ENCODE results near the gene YPEL1. TPM values are rescaled to one million over a fixed set of nuclear protein-coding genes. Genes with fewer than 3 reads are reported as not detected.

The YPEL1 gene
- total RNA-seq, 1 donor from 2014 or later = 19.5 TPM

DNA sequence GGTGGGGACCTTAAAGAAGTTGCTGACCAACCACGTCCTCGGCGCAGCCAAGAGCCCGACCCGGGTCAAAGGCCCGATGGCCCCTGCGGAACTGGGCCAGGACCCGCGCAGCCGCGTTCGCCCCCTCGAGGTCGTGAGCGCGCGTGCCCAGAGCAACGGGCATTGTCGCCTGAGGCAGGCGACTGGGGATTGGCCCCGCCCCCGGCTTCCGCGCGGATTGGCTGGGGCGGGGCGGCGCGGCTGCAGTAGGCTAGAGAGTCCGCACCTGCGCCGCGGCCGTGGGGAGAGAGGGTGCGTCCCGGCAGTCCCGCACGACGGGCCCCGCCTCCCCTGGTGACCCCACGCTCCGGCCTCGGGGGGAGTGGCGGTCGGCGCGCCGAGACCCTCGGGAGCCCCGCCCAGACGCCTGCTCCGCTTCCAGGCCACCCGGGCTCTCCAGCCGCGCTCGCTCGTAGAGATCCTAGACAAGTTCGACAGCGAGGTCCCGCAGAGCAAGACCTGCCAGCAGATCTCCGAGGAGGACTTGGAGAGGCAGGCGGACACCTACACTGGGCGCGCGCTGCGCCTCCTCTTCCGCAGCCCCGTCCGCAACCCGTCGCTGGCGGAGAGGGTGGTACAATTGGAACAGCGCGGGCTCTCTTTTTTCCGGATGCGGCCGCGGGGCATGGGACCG lies 78.1 kb downstream of the YPEL1 start:
- peaks cover 18% of the 10 kb centered on the region for H3K4me1 Mint-ChIP-seq
- peaks cover 6% of the 10 kb centered on the region for H3K9me3 Mint-ChIP-seq
- peak overlapping the region; percentile 91 for H3K4me3 Mint-ChIP-seq
- H3K27ac Mint-ChIP-seq (ENCODE audit: unreplicated experiment) = no peak overlapping the region
- H3K36me3 Mint-ChIP-seq (ENCODE audit: low read depth) = peaks cover 12% of the 10 kb centered on the region
- H3K27me3 Mint-ChIP-seq (ENCODE audit: low read depth) = peaks cover 29% of the 10 kb centered on the region
- TF ChIP-seq, protein P1, sequence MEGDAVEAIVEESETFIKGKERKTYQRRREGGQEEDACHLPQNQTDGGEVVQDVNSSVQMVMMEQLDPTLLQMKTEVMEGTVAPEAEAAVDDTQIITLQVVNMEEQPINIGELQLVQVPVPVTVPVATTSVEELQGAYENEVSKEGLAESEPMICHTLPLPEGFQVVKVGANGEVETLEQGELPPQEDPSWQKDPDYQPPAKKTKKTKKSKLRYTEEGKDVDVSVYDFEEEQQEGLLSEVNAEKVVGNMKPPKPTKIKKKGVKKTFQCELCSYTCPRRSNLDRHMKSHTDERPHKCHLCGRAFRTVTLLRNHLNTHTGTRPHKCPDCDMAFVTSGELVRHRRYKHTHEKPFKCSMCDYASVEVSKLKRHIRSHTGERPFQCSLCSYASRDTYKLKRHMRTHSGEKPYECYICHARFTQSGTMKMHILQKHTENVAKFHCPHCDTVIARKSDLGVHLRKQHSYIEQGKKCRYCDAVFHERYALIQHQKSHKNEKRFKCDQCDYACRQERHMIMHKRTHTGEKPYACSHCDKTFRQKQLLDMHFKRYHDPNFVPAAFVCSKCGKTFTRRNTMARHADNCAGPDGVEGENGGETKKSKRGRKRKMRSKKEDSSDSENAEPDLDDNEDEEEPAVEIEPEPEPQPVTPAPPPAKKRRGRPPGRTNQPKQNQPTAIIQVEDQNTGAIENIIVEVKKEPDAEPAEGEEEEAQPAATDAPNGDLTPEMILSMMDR (conservative IDR thresholded peaks at IDR 0.05) = peak; percentile 41
- peak; percentile 72 for DNase-seq (ENCODE audit: low read depth, low spot score)

DNA sequence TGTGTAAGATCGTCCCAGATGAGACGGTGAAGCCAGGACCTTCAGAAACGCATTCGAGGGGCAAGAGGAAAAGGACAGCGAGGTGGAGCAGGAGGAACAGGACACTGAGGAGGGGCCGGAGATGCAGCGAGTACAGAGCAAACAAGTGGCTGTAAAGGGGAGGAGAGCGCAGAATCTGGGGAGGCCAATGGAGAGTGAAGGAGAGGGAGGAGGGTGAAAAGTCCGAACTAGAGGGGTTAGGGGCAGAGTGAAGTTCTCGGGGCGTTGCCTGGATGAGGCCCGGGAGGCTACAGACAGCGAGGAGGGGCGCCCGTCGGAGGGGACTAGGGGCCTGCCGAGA lies 78.6 kb downstream of the YPEL1 start:
- H3K4me3 Mint-ChIP-seq = peak overlapping the region; percentile 80
- TF ChIP-seq, protein P1 (conservative IDR thresholded peaks at IDR 0.05) = no peak
- H3K27ac Mint-ChIP-seq (ENCODE audit: unreplicated experiment) = peak overlapping the region; percentile 79
- H3K36me3 Mint-ChIP-seq (ENCODE audit: low read depth) = peaks cover 12% of the 10 kb centered on the region
- peaks cover 25% of the 10 kb centered on the region for H3K27me3 Mint-ChIP-seq (ENCODE audit: low read depth)
- no peak for DNase-seq (ENCODE audit: low read depth, low spot score)
- peaks cover 6% of the 10 kb centered on the region for H3K9me3 Mint-ChIP-seq
- peaks cover 18% of the 10 kb centered on the region for H3K4me1 Mint-ChIP-seq

DNA sequence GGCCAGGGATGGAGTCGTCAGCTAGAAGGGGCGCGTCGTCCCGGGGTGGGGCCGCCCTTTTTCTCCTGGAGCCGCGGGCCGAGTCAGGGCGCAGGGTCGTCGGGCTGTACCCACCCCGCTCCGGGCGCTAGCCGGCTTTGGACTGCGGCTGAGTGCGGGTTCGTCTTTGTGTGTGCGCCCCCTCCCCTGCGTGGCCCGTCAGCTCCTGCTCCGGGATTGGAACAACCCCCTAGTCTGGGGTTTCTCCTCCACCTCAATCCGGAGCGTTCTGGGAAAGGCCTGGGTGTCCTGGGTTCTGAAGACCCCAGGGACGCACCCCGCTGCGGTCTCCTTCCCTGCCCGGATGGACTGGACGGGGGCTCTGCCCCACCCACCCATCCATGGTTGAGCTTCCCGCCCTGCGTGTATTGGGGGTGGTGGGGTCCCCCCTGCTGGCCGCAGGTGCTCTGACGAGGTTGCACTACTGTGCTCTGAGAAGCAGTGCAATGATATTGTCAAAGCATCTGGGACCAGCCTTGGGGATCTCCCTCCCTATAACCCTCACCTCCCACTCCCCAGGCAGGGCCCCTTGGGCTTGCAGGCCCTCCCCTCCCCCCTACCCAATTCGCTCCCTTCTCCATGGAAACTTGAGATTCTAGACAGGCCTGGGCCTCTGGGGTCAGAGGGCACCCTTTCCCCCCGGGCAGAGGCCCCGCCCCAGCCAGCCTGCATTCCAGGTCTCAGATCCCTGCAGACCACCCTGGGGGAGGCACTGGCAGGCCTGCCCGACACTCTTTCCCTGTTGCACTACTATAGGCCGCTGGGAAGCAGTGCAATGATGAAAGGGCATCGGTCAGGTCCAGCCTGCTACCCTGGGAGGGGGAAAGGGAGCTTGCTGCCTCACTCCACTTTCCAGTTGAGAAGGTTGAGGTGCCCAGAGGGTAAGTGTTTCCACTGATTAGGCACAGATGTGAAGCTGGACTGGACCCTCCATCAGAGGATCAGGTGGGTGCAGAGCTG lies 82.7 kb downstream of the YPEL1 start:
- peaks cover 15% of the 10 kb centered on the region for H3K36me3 Mint-ChIP-seq (ENCODE audit: low read depth)
- H3K27ac Mint-ChIP-seq (ENCODE audit: unreplicated experiment) = peak overlapping the region; percentile 95
- TF ChIP-seq, protein P1 (conservative IDR thresholded peaks at IDR 0.05) = no peak
- no peaks in the 10 kb centered on the region for H3K9me3 Mint-ChIP-seq
- peak; percentile 71 for DNase-seq (ENCODE audit: low read depth, low spot score)
- H3K4me1 Mint-ChIP-seq = peaks cover 34% of the 10 kb centered on the region
- H3K27me3 Mint-ChIP-seq (ENCODE audit: low read depth) = peaks cover 12% of the 10 kb centered on the region
- H3K4me3 Mint-ChIP-seq = peak overlapping the region; percentile 99

DNA sequence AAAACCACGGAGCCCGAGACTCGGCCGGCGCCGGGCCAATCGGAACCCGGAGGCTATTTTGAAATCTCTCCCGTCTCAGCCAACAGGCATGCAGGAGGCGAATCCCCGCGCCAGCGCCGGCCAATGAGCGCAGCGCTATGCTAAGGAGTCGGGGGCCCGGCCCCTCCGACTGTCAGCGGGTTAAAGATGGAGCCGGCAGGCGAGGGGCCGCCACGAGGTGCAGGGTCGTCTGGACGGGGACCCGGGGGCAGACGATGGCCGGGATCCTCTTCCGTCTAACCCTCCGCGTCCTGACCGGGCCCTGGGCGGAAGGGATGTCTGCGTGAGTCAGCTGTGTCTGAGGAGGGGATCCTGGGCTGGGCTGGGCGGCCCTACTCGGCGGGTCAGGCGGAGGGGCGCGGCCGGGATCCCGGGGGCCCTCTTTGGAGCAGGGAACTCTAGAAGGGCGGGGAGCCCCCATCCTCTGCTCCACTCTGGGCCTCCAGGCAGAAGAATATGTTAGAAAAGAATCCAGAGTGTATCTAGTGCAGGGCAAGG lies 83.5 kb downstream of the YPEL1 start:
- peak; percentile 90 for DNase-seq (ENCODE audit: low read depth, low spot score)
- Mint-ChIP-seq H3K36me3 (ENCODE audit: low read depth) (peaks cover 15% of the 10 kb centered on the region), H3K4me1 (peaks cover 33% of the 10 kb centered on the region), H3K27ac (ENCODE audit: unreplicated experiment) (peak overlapping the region; percentile 100), H3K9me3 (no peaks in the 10 kb centered on the region), H3K27me3 (ENCODE audit: low read depth) (peaks cover 10% of the 10 kb centered on the region), H3K4me3 (peak overlapping the region; percentile 99)
- TF ChIP-seq, protein P1 (conservative IDR thresholded peaks at IDR 0.05) = no peak

DNA sequence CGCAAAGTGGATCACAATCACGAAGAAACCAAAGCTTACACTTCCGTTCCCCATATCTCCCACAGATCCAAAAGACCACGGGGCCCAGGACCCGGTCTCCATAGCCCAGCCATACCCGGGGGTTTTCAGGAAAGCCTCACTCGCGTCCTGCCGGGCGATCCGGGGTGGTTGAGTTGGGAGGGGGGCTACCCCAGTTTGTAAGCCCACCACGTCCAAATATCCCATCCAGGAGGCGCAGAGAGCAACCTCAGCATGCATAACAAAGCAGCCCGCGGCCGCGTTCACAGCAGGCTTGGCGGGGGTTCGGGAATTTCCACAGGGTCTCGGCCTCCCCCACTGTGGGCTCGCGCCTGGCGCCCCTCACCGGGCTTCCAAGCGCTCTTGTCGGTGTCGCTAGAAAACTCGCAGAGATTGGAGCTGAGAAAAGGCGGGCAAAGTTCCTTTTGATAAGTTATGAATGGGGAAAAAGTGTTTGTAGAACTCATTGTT lies 84.0 kb downstream of the YPEL1 start:
- peak overlapping the region; percentile 100 for H3K27ac Mint-ChIP-seq (ENCODE audit: unreplicated experiment)
- no peak for DNase-seq (ENCODE audit: low read depth, low spot score)
- peaks cover 32% of the 10 kb centered on the region for H3K4me1 Mint-ChIP-seq
- H3K4me3 Mint-ChIP-seq = peak overlapping the region; percentile 99
- H3K36me3 Mint-ChIP-seq (ENCODE audit: low read depth) = peaks cover 15% of the 10 kb centered on the region
- peaks cover 6% of the 10 kb centered on the region for H3K27me3 Mint-ChIP-seq (ENCODE audit: low read depth)
- no peaks in the 10 kb centered on the region for H3K9me3 Mint-ChIP-seq
- TF ChIP-seq, protein P1 (conservative IDR thresholded peaks at IDR 0.05) = no peak

All from neural crest cell (in vitro differentiated cells).